ENCODE data around the gene TOP1. TPM values are rescaled to one million over a fixed set of nuclear protein-coding genes. Genes with fewer than 3 reads are reported as not detected.

Gene TOP1
- total RNA-seq, 1 experiment from 2014 or later = 15.4 TPM

GRCh38 chr20:41171736-41172295 lies 143.2 kb downstream of the TOP1 start:
- Histone ChIP-seq H3K4me1 (replicated peaks) (peaks cover 13% of the 10 kb centered on the region), H3K27ac (no peak overlapping the region), H3K36me3 (peaks cover 95% of the 10 kb centered on the region), H3K9me3 (replicated peaks) (no peaks in the 10 kb centered on the region), H3K4me3 (no peak overlapping the region), H3K27me3 (replicated peaks) (no peaks in the 10 kb centered on the region)
- no peak for DNase-seq (ENCODE audit: low read depth in 1 of 2, low spot score in 2 of 2)

- no peak overlapping the region for H3K4me3 ChIP-seq
- peak in 1 of 2 experiments; percentile 41 for DNase-seq (ENCODE audit: low read depth in 1 of 2, low spot score in 2 of 2)
- no peaks in the 10 kb centered on the region for H3K9me3 ChIP-seq (replicated peaks)
- H3K27ac ChIP-seq = no peak overlapping the region
- peaks cover 20% of the 10 kb centered on the region for H3K4me1 ChIP-seq (replicated peaks)
- peaks cover 94% of the 10 kb centered on the region for H3K36me3 ChIP-seq
- no peaks in the 10 kb centered on the region for H3K27me3 ChIP-seq (replicated peaks)
Measured at GRCh38 chr20:41172296-41173140, 143.9 kb downstream of the TOP1 start.

GRCh38 chr20:41173161-41173721 lies 144.6 kb downstream of the TOP1 start:
- H3K4me1 ChIP-seq (replicated peaks) = peaks cover 27% of the 10 kb centered on the region
- DNase-seq (ENCODE audit: low read depth in 1 of 2, low spot score in 2 of 2) = peak; percentile 68 to 76
- no peaks in the 10 kb centered on the region for H3K27me3 ChIP-seq (replicated peaks)
- peaks cover 92% of the 10 kb centered on the region for H3K36me3 ChIP-seq
- no peak overlapping the region for H3K4me3 ChIP-seq
- H3K9me3 ChIP-seq (replicated peaks) = no peaks in the 10 kb centered on the region
- no peak overlapping the region for H3K27ac ChIP-seq

- Histone ChIP-seq H3K36me3 (peaks cover 92% of the 10 kb centered on the region), H3K27ac (no peak overlapping the region), H3K9me3 (replicated peaks) (no peaks in the 10 kb centered on the region), H3K4me3 (no peak overlapping the region), H3K27me3 (replicated peaks) (no peaks in the 10 kb centered on the region), H3K4me1 (replicated peaks) (peaks cover 33% of the 10 kb centered on the region)
- DNase-seq (ENCODE audit: low read depth in 1 of 2, low spot score in 2 of 2) = peak in 1 of 2 experiments; percentile 33
Measured at GRCh38 chr20:41173791-41174341, 145.2 kb downstream of the TOP1 start.

Other genes starting within 250 kb of the TOP1 start
- gene PLCG1, start 108.7 kb downstream of the TOP1 start, total RNA-seq (2014; rRNA removed; shearing (Covaris generic)) = 49.4 and 69.1 TPM in 2 replicates

Data from SJSA1 (cell line).